Endothelial cell of umbilical vein (primary cell): ENCODE results near the gene STARD4. TPM values are rescaled to one million over a fixed set of nuclear protein-coding genes. Genes with fewer than 3 reads are reported as not detected.

Experiments used
- BruUV-seq: library from RNA; stranded (reverse); fragments of 400-500 nt; replicated peaks from 2 replicates; lab custom pipeline; 2021; lab: Mats Ljungman, UMichigan
- CTCF ChIA-PET: fragments of 300-600, 350-600 bp; sonication (Branson Sonifier 250); formaldehyde crosslinking; loops from one replicate; lab custom pipeline; 2021; ENCODE audit warnings: antibody characterized with exemption, inconsistent platforms; lab: Charles Lee
- POLR2A ChIA-PET: fragments of 300-600, 350-600 bp; sonication (Branson Sonifier 250); formaldehyde crosslinking; loops from one replicate; lab custom pipeline; 2021; ENCODE audit warnings: antibody characterized with exemption, inconsistent platforms; lab: Charles Lee
- DNase-seq: peaks from one replicate; pipeline ENCODE4 v3.0.0-alpha.2; 2011; ENCODE audit warnings: low read depth, low spot score
- FAIRE-seq: peaks from 2 replicates; lab custom pipeline; 2011; peaks lifted over from hg19 to GRCh38; lab: Jason Lieb, UNC
- H2AFZ ChIP-seq: 2 replicates; pipeline ENCODE4 v1.6.0; 2012; ENCODE audit warnings: low read depth, low read length, control low read depth, inconsistent platforms
- H3K27ac ChIP-seq: 2 replicates; pipeline ENCODE4 v1.5.1; 2011; ENCODE audit warnings: low read depth, mild to moderate bottlenecking, control low read depth, low read length, moderate library complexity; ENCODE audit not compliant: insufficient read depth
- H3K27me3 ChIP-seq, 2 experiments: 2 replicates each; pipeline versions ENCODE4 v1.6.0 to v1.6.1; 2011; ENCODE audit warnings: low read length in 2 of 2, mixed read lengths in 1 of 2; ENCODE audit not compliant: control insufficient read depth in 2 of 2, insufficient read depth in 2 of 2
- H3K36me3 ChIP-seq, 2 experiments: 2 replicates in 1 of 2; 3 replicates in 1 of 2; pipeline ENCODE4 v1.5.1; 2011; ENCODE audit warnings: low read length in 2 of 2, mild to moderate bottlenecking in 1 of 2, moderate library complexity in 1 of 2; ENCODE audit not compliant: control insufficient read depth in 2 of 2, insufficient read depth in 2 of 2; ENCODE audit errors: extremely low read depth in 1 of 2
- H3K4me1 ChIP-seq: 3 replicates; pipeline ENCODE4 v1.5.1; 2011; ENCODE audit warnings: mild to moderate bottlenecking, low read length; ENCODE audit not compliant: control insufficient read depth, insufficient read depth; ENCODE audit errors: extremely low read depth
- H3K4me2 ChIP-seq: 2 replicates; pipeline ENCODE4 v1.6.1; 2011; ENCODE audit warnings: low read length, control low read depth, mixed read lengths; ENCODE audit not compliant: insufficient read depth
- H3K4me3 ChIP-seq, 3 experiments: fragments of 200-600 bp in 1 of 3; sonication (generic), shearing (Covaris generic) in 1 of 3; replicated peaks in 1 of 3; 2 replicates each; pipeline ENCODE4 v1.5.1; 2011 to 2016; ENCODE audit warnings: control low read depth in 3 of 3, low read length in 3 of 3, mild to moderate bottlenecking in 2 of 3, inconsistent platforms in 1 of 3, low read depth in 1 of 3, moderate library complexity in 1 of 3; ENCODE audit not compliant: insufficient read depth in 1 of 3
- H3K79me2 ChIP-seq: 2 replicates; pipeline ENCODE4 v1.6.0; 2012; ENCODE audit warnings: low read length, inconsistent platforms; ENCODE audit not compliant: control insufficient read depth, insufficient read depth
- H3K9ac ChIP-seq: replicated peaks from 2 replicates; pipeline ENCODE3; 2011; ENCODE audit warnings: low read length, control low read depth; ENCODE audit not compliant: insufficient read depth; ENCODE audit errors: extremely low read depth
- H3K9me1 ChIP-seq: replicated peaks from 3 replicates; pipeline ENCODE4 v1.6.0; 2011; ENCODE audit warnings: mild to moderate bottlenecking, low read length; ENCODE audit not compliant: control insufficient read depth, insufficient read depth; ENCODE audit errors: extremely low read depth
- H3K9me3 ChIP-seq: replicated peaks from 2 replicates; pipeline ENCODE4 v1.5.1; 2012; ENCODE audit warnings: low read length, inconsistent platforms; ENCODE audit not compliant: control insufficient read depth, insufficient read depth
- H4K20me1 ChIP-seq: replicated peaks from 2 replicates; pipeline ENCODE3; 2011; ENCODE audit warnings: mild to moderate bottlenecking, low read length; ENCODE audit not compliant: control insufficient read depth, insufficient read depth; ENCODE audit errors: extremely low read depth
- CTCF ChIP-seq, 2 donors: IDR thresholded peaks; 1 replicate in 1 of 2; 2 replicates in 1 of 2; pipeline ENCODE4 v1.5.1; 2011; ENCODE audit warnings: low read length in 2 of 2, mild to moderate bottlenecking in 2 of 2, moderate library complexity in 2 of 2, control low read depth in 1 of 2, inconsistent platforms in 1 of 2, low read depth in 1 of 2; ENCODE audit not compliant: insufficient read depth in 1 of 2; ENCODE audit errors: extremely low read depth in 1 of 2
- EZH2 ChIP-seq: IDR thresholded peaks from 2 replicates; pipeline ENCODE4 v1.6.1; 2012; ENCODE audit warnings: borderline replicate concordance, low read depth, mild to moderate bottlenecking, moderate library complexity, low read length, inconsistent platforms; ENCODE audit not compliant: severe bottlenecking
- FOS ChIP-seq: IDR thresholded peaks from 2 replicates; pipeline ENCODE4 v1.6.1; 2011; ENCODE audit warnings: mild to moderate bottlenecking, low read length, moderate library complexity, borderline replicate concordance; ENCODE audit not compliant: insufficient read depth
- GATA2 ChIP-seq: IDR thresholded peaks from 2 replicates; pipeline ENCODE4 v1.7.0; 2011; ENCODE audit warnings: low read depth, mild to moderate bottlenecking, moderate library complexity, mixed read lengths, low read length; ENCODE audit not compliant: insufficient read length, insufficient read depth
- JUN ChIP-seq: IDR thresholded peaks from 2 replicates; pipeline ENCODE4 v1.6.1; 2011; ENCODE audit warnings: borderline replicate concordance, low read depth; ENCODE audit not compliant: insufficient read length, insufficient read depth
- MAX ChIP-seq: IDR thresholded peaks from 2 replicates; pipeline ENCODE4 v1.6.1; 2011; ENCODE audit not compliant: insufficient read depth, insufficient read length
- MYC ChIP-seq: IDR thresholded peaks from one replicate; pipeline ENCODE4 v1.6.1; 2011; ENCODE audit warnings: mild to moderate bottlenecking, low read depth, low read length
- POLR2A ChIP-seq: IDR thresholded peaks from 2 replicates; pipeline ENCODE4 v1.6.1; 2012; ENCODE audit warnings: low read depth, mild to moderate bottlenecking, control low read depth, low read length
- POLR2AphosphoS5 ChIP-seq: IDR thresholded peaks from 2 replicates; pipeline ENCODE4 v1.6.1; 2012; ENCODE audit warnings: low read depth, mild to moderate bottlenecking, control low read depth, low read length, moderate library complexity; ENCODE audit not compliant: insufficient read depth
- dilution Hi-C: fragments of 300-500 bp; cut with MboI; formaldehyde crosslinking; loops from one replicate; pipeline ENCODE4 v1.15.0; 2019; ENCODE audit warnings: low sequenced_read_pairs; ENCODE audit not compliant: extremely low pct_ligation_motif_present
- intact Hi-C: fragments of 100-400 bp; cut with micrococcal nuclease; formaldehyde crosslinking; loops from one replicate; pipeline ENCODE4 v1.10.0; 2022
- polyA plus RNA-seq, 4 experiments: library from polyadenylated mRNA; depleted of rRNA in 3 of 4; stranded (reverse) in 3 of 4; unstranded in 1 of 4; fragments of >200 nt; gene quantifications; 2 replicates each; pipeline versions ENCODE4 v1.2.1 to v1.2.3, GENCODE V29; 2011 to 2012; ENCODE audit warnings: missing spikeins in 1 of 4
- total RNA-seq: library from RNA; stranded (reverse); gene quantifications from 2 replicates; pipeline ENCODE4 v1.2.3, GENCODE V29; 2021

STARD4 gene
- total and polyA plus RNA-seq, 2 donors (not counting 3 experiments of a cell fraction or from before 2014, with no cell fraction given), result 33.6 to 77.1 TPM

- dilution Hi-C loops (no loop called here), intact Hi-C loops (loop anchor here (5.0 kb wide), 1 partner anchor 629 kb away; no protein-coding TSS in a partner anchor)
- TF ChIP-seq POLR2A, result no peak
- no peak for TF ChIP-seq CTCF (IDR thresholded peaks at IDR 0.05; ENCODE audit: extremely low read depth in 1 of 2, insufficient read depth in 1 of 2, low read depth in 1 of 2, low read length in 2 of 2)
- no peak for TF ChIP-seq EZH2
- TF ChIP-seq MYC, result no peak
- TF ChIP-seq GATA2, result no peak
- no peak for TF ChIP-seq MAX
- TF ChIP-seq JUN, result no peak
- TF ChIP-seq POLR2AphosphoS5, result no peak
- no peak for TF ChIP-seq FOS
- ChIA-PET CTCF (interaction anchor here (1.1 to 3.7 kb wide), 3 partner anchors 17 to 613 kb away, joined by 4 to 20 read pairs (median 15); no protein-coding TSS in a partner anchor), POLR2A (no interaction called here)
- H3K9ac ChIP-seq, result no peak overlapping the region
- peaks cover 10% of the 10 kb centered on the region for H3K4me1 ChIP-seq
- DNase-seq (no peak), FAIRE-seq (no peak)
- H3K4me3 ChIP-seq, result no peak overlapping the region
- H3K79me2 ChIP-seq, result no peaks in the 10 kb centered on the region
- no peak overlapping the region for H3K27ac ChIP-seq
- no peaks in the 10 kb centered on the region for H4K20me1 ChIP-seq
- no peaks in the 10 kb centered on the region for H3K27me3 ChIP-seq
- H3K4me2 ChIP-seq, result no peak overlapping the region
- H2AFZ ChIP-seq, result peak overlapping the region; percentile 17
- H3K9me1 ChIP-seq, result no peaks in the 10 kb centered on the region
- no peaks in the 10 kb centered on the region for H3K9me3 ChIP-seq
- no TSS peak for BruUV-seq
- H3K36me3 ChIP-seq, result no peaks in the 10 kb centered on the region
These were observed 20.7 kb upstream of the STARD4 start for GRCh38 chr5:111532886-111533582.
